Panc1 (cell line): Measurements from ENCODE around the gene BRF1. TPM values are rescaled to one million over a fixed set of nuclear protein-coding genes. Genes with fewer than 3 reads are reported as not detected.

Experiments used
- ATAC-seq: fragments of 200-7000 bp; cut with Tn5 transposase; 2 replicates; pipeline ENCODE4 v1.9.1; 2020; ENCODE audit warnings: mild to moderate bottlenecking, moderate library complexity
- Bru-seq: library from RNA; stranded (reverse); fragments of 400-500 nt; gene quantifications from one replicate; lab custom pipeline; 2021; lab: Mats Ljungman, UMichigan
- BruChase-seq, 2 experiments: library from RNA; stranded (reverse); fragments of 400-500 nt; gene quantifications; one replicate each; lab custom pipeline; 2021; lab: Mats Ljungman, UMichigan
- BruUV-seq: library from RNA; stranded (reverse); fragments of 400-500 nt; replicated peaks from 2 replicates; lab custom pipeline; 2021; lab: Mats Ljungman, UMichigan
- CTCF ChIA-PET: fragments of 300-600 bp; sonication (Branson Sonifier 250); formaldehyde crosslinking; loops from one replicate; lab custom pipeline; 2022; ENCODE audit warnings: antibody characterized with exemption; lab: Charles Lee
- POLR2A ChIA-PET: fragments of 300-600 bp; sonication (Branson Sonifier 250); formaldehyde crosslinking; loops from one replicate; lab custom pipeline; 2022; ENCODE audit warnings: antibody characterized with exemption; lab: Charles Lee
- DNase-seq: peaks from one replicate; pipeline ENCODE4 v3.0.0-alpha.2; 2010; ENCODE audit warnings: low read depth, low spot score
- H3K27ac ChIP-seq: 2 replicates; pipeline ENCODE4 v1.5.1; 2011; ENCODE audit warnings: mild to moderate bottlenecking, low read length, inconsistent platforms
- H3K27me3 ChIP-seq: fragments of 200-500 bp; sonication (Bioruptor generic); 2 replicates; pipeline ENCODE4 v1.6.0; 2014; ENCODE audit warnings: low read length, inconsistent platforms; ENCODE audit not compliant: control insufficient read depth, insufficient read depth
- H3K36me3 ChIP-seq: fragments of 200-500 bp; sonication (Bioruptor generic); 2 replicates; pipeline ENCODE4 v1.5.1; 2014; ENCODE audit warnings: inconsistent platforms, mild to moderate bottlenecking, low read length, moderate library complexity; ENCODE audit not compliant: control insufficient read depth, insufficient read depth
- H3K4me1 ChIP-seq: 2 replicates; pipeline ENCODE4 v1.5.1; 2011; ENCODE audit warnings: inconsistent platforms, mild to moderate bottlenecking, low read length, moderate library complexity; ENCODE audit not compliant: control insufficient read depth, insufficient read depth
- H3K4me3 ChIP-seq, 2 experiments: 2 replicates each; pipeline ENCODE4 v1.5.1; 2011 to 2012; ENCODE audit warnings: low read depth in 2 of 2, low read length in 2 of 2, mild to moderate bottlenecking in 2 of 2, inconsistent platforms in 1 of 2, moderate library complexity in 1 of 2
- H3K9me3 ChIP-seq: fragments of 200-500 bp; sonication (Bioruptor generic); 2 replicates; pipeline ENCODE4 v1.5.1; 2014; ENCODE audit warnings: low read depth, mild to moderate bottlenecking, inconsistent platforms, low read length, moderate library complexity; ENCODE audit not compliant: control insufficient read depth, insufficient read depth
- CTCF ChIP-seq: fragments of 450-650 bp; IDR thresholded peaks from 2 replicates; pipeline ENCODE4 v1.5.1; 2017; ENCODE audit warnings: mild to moderate bottlenecking
- POLR2AphosphoS5 ChIP-seq: IDR thresholded peaks from 2 replicates; pipeline ENCODE4 v1.6.1; 2012; ENCODE audit warnings: mild to moderate bottlenecking, low read depth, low read length, moderate library complexity
- REST ChIP-seq, 2 experiments: IDR thresholded peaks; 2 replicates each; pipeline ENCODE4 v1.6.1; 2011 to 2012; ENCODE audit warnings: low read depth in 2 of 2, control low read depth in 1 of 2, low read length in 1 of 2, mild to moderate bottlenecking in 1 of 2, moderate library complexity in 1 of 2; ENCODE audit not compliant: insufficient read depth in 1 of 2
- SIN3A ChIP-seq: IDR thresholded peaks from 2 replicates; pipeline ENCODE4 v1.6.1; 2012; ENCODE audit warnings: low read depth, mild to moderate bottlenecking, low read length, moderate library complexity, borderline replicate concordance; ENCODE audit not compliant: insufficient read depth
- TCF7L2 ChIP-seq: IDR thresholded peaks from 2 replicates; pipeline ENCODE4 v1.6.1; 2011; ENCODE audit warnings: mild to moderate bottlenecking, low read depth, low read length, inconsistent platforms
- in situ Hi-C: cut with HindIII; loops from 2 replicates; pipeline ENCODE4 v1.10.0; 2016; ENCODE audit warnings: low sequenced_read_pairs, low pct_unique_long_range_greater_than_20kb
- intact Hi-C: fragments of 100-400 bp; cut with micrococcal nuclease; formaldehyde crosslinking; loops from one replicate; pipeline ENCODE4 v1.10.0; 2022; ENCODE audit not compliant: unreplicated experiment
- long read RNA-seq: library from polyadenylated mRNA; unstranded; transcript quantifications from one replicate; pipeline ENCODE4 v2.0.0, GENCODE V29; 2021; ENCODE audit not compliant: unreplicated experiment
- polyA plus RNA-seq: library from polyadenylated mRNA; unstranded; fragments of >200 nt; gene quantifications from one replicate; pipeline ENCODE4 v1.2.1, GENCODE V29; 2012; ENCODE audit warnings: missing spikeins; ENCODE audit not compliant: insufficient read length
- total RNA-seq: library from RNA; stranded (reverse); gene quantifications from one replicate; pipeline ENCODE4 v1.2.1, GENCODE V29; 2021; ENCODE audit not compliant: unreplicated experiment

BRF1 gene
- 25.0 TPM for total RNA-seq
- 23.6 TPM for polyA plus RNA-seq
- Bru-seq, nascent RNA, result percentile 52 among the genes with signal in this experiment
- percentile 55 among the genes with signal in this experiment for BruChase-seq, experiment 1, labeled RNA remaining after a 2-hour chase
- BruChase-seq, experiment 2, labeled RNA remaining after a 6-hour chase, result percentile 58 among the genes with signal in this experiment
- long read RNA-seq, transcript BRF1-211 (18 exons, 3,358 nt), result major isoform, 7 of 32 reads
- long read RNA-seq, partial matches to known transcripts, result 17 of 32 reads
- long read RNA-seq, other reads (novel, unspliced or antisense), result 7 of 32 reads

- no TSS peak for BruUV-seq
- H3K27ac ChIP-seq, result peak within 1 kb of the TSS; percentile 72
- in situ Hi-C loops, result no loop called here
- H3K4me3 ChIP-seq, result peak within 1 kb of the TSS; percentile 63 to 71
- ChIA-PET CTCF (interaction anchor here (0.7 to 0.9 kb wide), 2 partner anchors 51 to 127 kb away, joined by 3 to 9 read pairs; no protein-coding TSS in a partner anchor), POLR2A (interaction anchor here (0.6 to 0.9 kb wide), 3 partner anchors 14 to 434 kb away, joined by 3 to 5 read pairs (median 4); partner anchors contain the start of gene PACS2)
- no peaks in the 10 kb centered on the region for H3K27me3 ChIP-seq
- DNase-seq, result no peak
- TF ChIP-seq CTCF, result no peak
- TF ChIP-seq POLR2AphosphoS5, result no peak; the same call in 1 of the 2 replicates
- no peak for TF ChIP-seq TCF7L2
- TF ChIP-seq SIN3A, result no peak
- TF ChIP-seq REST (IDR thresholded peaks at IDR 0.05; ENCODE audit: insufficient read depth in 1 of 2, low read depth in 2 of 2, low read length in 1 of 2), result no peak
- intact Hi-C loops, result no loop called here
- no peaks in the 10 kb centered on the region for H3K4me1 ChIP-seq
- peak; percentile 93 for ATAC-seq
- no peaks in the 10 kb centered on the region; the same call in 1 of the 2 replicates for H3K36me3 ChIP-seq
- no peaks in the 10 kb centered on the region for H3K9me3 ChIP-seq
These were observed at the start of gene BRF1 for GRCh38 chr14:105300542-105301102. TSS of gene BRF1 (minus strand) at chr14:105301001. CDS start at chr14:105300629, 372 bp downstream.

- CTCF ChIA-PET, result no interaction called here
- peaks cover 4% of the 10 kb centered on the region; the same call in 1 of the 2 replicates for H3K4me1 ChIP-seq
- H3K4me3 ChIP-seq, result no peak overlapping the region
- ATAC-seq, result no peak
- H3K27me3 ChIP-seq, result no peaks in the 10 kb centered on the region
- no TSS peak for BruUV-seq
- TF ChIP-seq REST (IDR thresholded peaks at IDR 0.05; ENCODE audit: insufficient read depth in 1 of 2, low read depth in 2 of 2, low read length in 1 of 2) (no peak), TCF7L2 (no peak), SIN3A (no peak), POLR2AphosphoS5 (no peak), CTCF (no peak)
- intact Hi-C loops, result no loop called here
- DNase-seq, result no peak
- H3K9me3 ChIP-seq, result no peaks in the 10 kb centered on the region
- no peak overlapping the region for H3K27ac ChIP-seq
- in situ Hi-C loops, result no loop called here
- H3K36me3 ChIP-seq, result no peaks in the 10 kb centered on the region
- POLR2A ChIA-PET, result no interaction called here
These were observed 49.2 kb upstream of the BRF1 start for GRCh38 chr14:105349992-105350391.
